Uterus (tissue), 4 donors: ENCODE measurements around the gene SLC26A2. TPM values are rescaled to one million over a fixed set of nuclear protein-coding genes. Genes with fewer than 3 reads are reported as not detected.

Experiments
- DNase-seq, 2 donors: peaks; one replicate each; pipeline ENCODE4 v3.0.0-alpha.2; 2019 to 2020
- H3K27ac ChIP-seq, 2 donors: fragments of 200-600 bp; sonication (generic); 1 replicate in 1 of 2; 2 replicates in 1 of 2; pipeline ENCODE4 v1.5.1; 2016 to 2018
- H3K27me3 ChIP-seq, 2 donors: fragments of 200-600 bp; sonication (generic); one replicate each; pipeline ENCODE4 v1.5.1; 2018 to 2019; ENCODE audit warnings: control low read depth in 1 of 2
- H3K36me3 ChIP-seq, 2 donors: fragments of 200-600 bp; sonication (generic); one replicate each; pipeline ENCODE4 v1.5.1; 2019; ENCODE audit warnings: control low read depth in 1 of 2
- H3K4me1 ChIP-seq, 2 donors: fragments of 200-600 bp; sonication (generic); one replicate each; pipeline ENCODE4 v1.5.1; 2018 to 2019; ENCODE audit warnings: control low read depth in 1 of 2
- H3K4me3 ChIP-seq, 2 donors: fragments of 200-600 bp; sonication (generic); 1 replicate in 1 of 2; 2 replicates in 1 of 2; pipeline ENCODE4 v1.5.1; 2018 to 2019; ENCODE audit warnings: mild to moderate bottlenecking in 1 of 2
- H3K9me3 ChIP-seq, 2 donors: fragments of 200-600 bp; sonication (generic); one replicate each; pipeline ENCODE4 v1.5.1; 2019; ENCODE audit warnings: control low read depth in 1 of 2
- CTCF ChIP-seq, 4 experiments: fragments of 200-600 bp in 2 of 4; fragments of 450-650 bp in 2 of 4; sonication (generic) in 2 of 4; IDR thresholded peaks; one replicate each; pipeline ENCODE4 v1.5.1; 2016 to 2019; ENCODE audit warnings: antibody characterized with exemption in 4 of 4, mild to moderate bottlenecking in 2 of 4, moderate library complexity in 1 of 4
- POLR2A ChIP-seq, 2 donors: fragments of 450-650 bp; IDR thresholded peaks; one replicate each; pipeline ENCODE4 v1.6.1; 2016; ENCODE audit warnings: antibody characterized with exemption in 2 of 2, mild to moderate bottlenecking in 1 of 2, moderate library complexity in 1 of 2
- intact Hi-C: fragments of 100-400 bp; cut with DNase I; formaldehyde crosslinking; loops from one replicate; pipeline ENCODE4 v1.15.1; 2023; ENCODE audit warnings: low total_unique reads
- total RNA-seq, 4 donors: library from RNA; depleted of rRNA in 3 of 4; stranded (reverse); fragments of >200 nt in 3 of 4; gene quantifications; one replicate each; pipeline versions ENCODE4 v1.1.0 to v1.2.4, GENCODE V29; 2014 to 2023
- donor health status: DM: yes; HTN: yes; CAD: no.

The SLC26A2 gene
- total RNA-seq, 4 donors from 2014 or later = 4.6 to 42.9 (median 15.6) TPM

- Histone ChIP-seq H3K4me3 (no peak overlapping the region), H3K36me3 (no peaks in the 10 kb centered on the region), H3K27ac (no peak overlapping the region), H3K27me3 (no peaks in the 10 kb centered on the region), H3K9me3 (no peaks in the 10 kb centered on the region), H3K4me1 (no peaks in the 10 kb centered on the region)
- intact Hi-C loops = no loop called here
- DNase-seq = no peak
- TF ChIP-seq CTCF (IDR thresholded peaks at IDR 0.05) = no peak
- no peak for TF ChIP-seq POLR2A (IDR thresholded peaks at IDR 0.05)
These were observed 44.9 kb upstream of the SLC26A2 start for GRCh38 chr5:149915392-149916260.

GRCh38 chr5:149916334-149917072 is 44.1 kb upstream of the SLC26A2 start:
- H3K36me3 ChIP-seq = no peaks in the 10 kb centered on the region
- no peak overlapping the region for H3K4me3 ChIP-seq
- intact Hi-C loops = no loop called here
- TF ChIP-seq POLR2A (IDR thresholded peaks at IDR 0.05) = no peak
- no peak for TF ChIP-seq CTCF (IDR thresholded peaks at IDR 0.05)
- DNase-seq = no peak
- no peaks in the 10 kb centered on the region for H3K9me3 ChIP-seq
- H3K27ac ChIP-seq = no peak overlapping the region
- H3K4me1 ChIP-seq = no peaks in the 10 kb centered on the region
- H3K27me3 ChIP-seq = no peaks in the 10 kb centered on the region

- Histone ChIP-seq H3K9me3 (no peaks in the 10 kb centered on the region), H3K27me3 (no peaks in the 10 kb centered on the region), H3K27ac (no peak overlapping the region), H3K4me1 (no peaks in the 10 kb centered on the region), H3K36me3 (no peaks in the 10 kb centered on the region), H3K4me3 (no peak overlapping the region)
- TF ChIP-seq CTCF (IDR thresholded peaks at IDR 0.05) = no peak
- TF ChIP-seq POLR2A (IDR thresholded peaks at IDR 0.05) = no peak
- intact Hi-C loops = no loop called here
- no peak for DNase-seq
These were observed 43.4 kb upstream of the SLC26A2 start for GRCh38 chr5:149917073-149917676.

- no peak for DNase-seq
- Histone ChIP-seq H3K27ac (no peak overlapping the region), H3K4me3 (no peak overlapping the region), H3K4me1 (no peaks in the 10 kb centered on the region), H3K36me3 (no peaks in the 10 kb centered on the region), H3K27me3 (no peaks in the 10 kb centered on the region), H3K9me3 (no peaks in the 10 kb centered on the region)
- intact Hi-C loops = no loop called here
- no peak for TF ChIP-seq CTCF (IDR thresholded peaks at IDR 0.05)
- TF ChIP-seq POLR2A (IDR thresholded peaks at IDR 0.05) = no peak
These were observed 39.0 kb upstream of the SLC26A2 start for GRCh38 chr5:149921597-149921996.

GRCh38 chr5:149922950-149923349 is 37.6 kb upstream of the SLC26A2 start:
- no peaks in the 10 kb centered on the region for H3K36me3 ChIP-seq
- DNase-seq = no peak
- H3K27me3 ChIP-seq = no peaks in the 10 kb centered on the region
- intact Hi-C loops = no loop called here
- no peak overlapping the region for H3K4me3 ChIP-seq
- no peaks in the 10 kb centered on the region for H3K4me1 ChIP-seq
- TF ChIP-seq CTCF (IDR thresholded peaks at IDR 0.05) = no peak
- TF ChIP-seq POLR2A (IDR thresholded peaks at IDR 0.05) = no peak
- no peak overlapping the region for H3K27ac ChIP-seq
- H3K9me3 ChIP-seq = no peaks in the 10 kb centered on the region
